Astrocyte of the spinal cord (primary cell): ENCODE measurements around the gene TMEM171.

ENCODE experiments used
- DNase-seq: peaks from one replicate; pipeline ENCODE4 v3.0.0; 2011; ENCODE audit warnings: low read depth, low spot score
- H3K4me3 ChIP-seq: 2 replicates; pipeline ENCODE4 v1.5.1; 2011; ENCODE audit warnings: low read depth, mild to moderate bottlenecking, low read length, moderate library complexity
- CTCF ChIP-seq: IDR thresholded peaks from 2 replicates; pipeline ENCODE4 v1.5.1; 2012; ENCODE audit warnings: low read depth, mild to moderate bottlenecking, low read length, inconsistent platforms
- in situ Hi-C: cut with HindIII; loops from 2 replicates; pipeline ENCODE4 v1.10.0; 2017; ENCODE audit warnings: low sequenced_read_pairs

The TMEM171 gene

GRCh38 chr5:73096239-73096575 lies 24.2 kb upstream of the TMEM171 start:
- in situ Hi-C loops, result no loop called here
- H3K4me3 ChIP-seq, result no peak overlapping the region
- no peak for TF ChIP-seq CTCF
- DNase-seq, result no peak

GRCh38 chr5:73097740-73098139 lies 22.6 kb upstream of the TMEM171 start:
- DNase-seq, result no peak
- no peak overlapping the region for H3K4me3 ChIP-seq
- in situ Hi-C loops, result no loop called here
- no peak for TF ChIP-seq CTCF

GRCh38 chr5:73100109-73100508 lies 20.3 kb upstream of the TMEM171 start:
- no peak for DNase-seq
- H3K4me3 ChIP-seq, result no peak overlapping the region
- TF ChIP-seq CTCF, result no peak
- in situ Hi-C loops, result no loop called here

GRCh38 chr5:73103870-73104299 lies 16.5 kb upstream of the TMEM171 start:
- no peak for TF ChIP-seq CTCF
- DNase-seq, result no peak
- no peak overlapping the region for H3K4me3 ChIP-seq
- in situ Hi-C loops, result no loop called here

- in situ Hi-C loops, result no loop called here
- no peak for DNase-seq
- TF ChIP-seq CTCF, result no peak
- no peak overlapping the region for H3K4me3 ChIP-seq
Observed at GRCh38 chr5:73104326-73104725, 16.0 kb upstream of the TMEM171 start.

GRCh38 chr5:73106335-73106734 lies 14.0 kb upstream of the TMEM171 start:
- DNase-seq, result no peak
- in situ Hi-C loops, result no loop called here
- no peak overlapping the region for H3K4me3 ChIP-seq
- no peak for TF ChIP-seq CTCF

- DNase-seq, result no peak
- no peak for TF ChIP-seq CTCF
- H3K4me3 ChIP-seq, result no peak overlapping the region
- in situ Hi-C loops, result no loop called here
Observed at GRCh38 chr5:73110190-73110589, 10.2 kb upstream of the TMEM171 start.
